SKM-1 treated with dmso at 0.1 percent for 144 hours (cell line): Measurements from ENCODE around the gene AKAIN1.

Experiments
- DNase-seq: peaks from one replicate; lab custom pipeline; 2025; ENCODE audit not compliant: unreplicated experiment; lab: John Stamatoyannopoulos, UW

AKAIN1 gene

GRCh38 chr18:5162111-5162510, 34.9 kb downstream of the AKAIN1 start:
- DNase-seq, result no peak

GRCh38 chr18:5159080-5159479, 38.0 kb downstream of the AKAIN1 start:
- no peak for DNase-seq

GRCh38 chr18:5158587-5158986, 38.5 kb downstream of the AKAIN1 start:
- no peak for DNase-seq

GRCh38 chr18:5158172-5158571, 38.9 kb downstream of the AKAIN1 start:
- DNase-seq, result no peak

- no peak for DNase-seq
These were observed 41.2 kb downstream of the AKAIN1 start for GRCh38 chr18:5155907-5156287.

GRCh38 chr18:5155218-5155906, 41.7 kb downstream of the AKAIN1 start:
- no peak for DNase-seq

- DNase-seq, result no peak
These were observed 44.6 kb downstream of the AKAIN1 start for GRCh38 chr18:5152343-5153020.

- DNase-seq, result no peak
These were observed 46.2 kb downstream of the AKAIN1 start for GRCh38 chr18:5150894-5151293.

GRCh38 chr18:5146093-5146492, 51.0 kb downstream of the AKAIN1 start:
- no peak for DNase-seq

GRCh38 chr18:5145168-5145825, 51.8 kb downstream of the AKAIN1 start:
- no peak for DNase-seq

GRCh38 chr18:5144629-5145028, 52.4 kb downstream of the AKAIN1 start:
- DNase-seq, result no peak

GRCh38 chr18:5142859-5143258, 54.2 kb downstream of the AKAIN1 start:
- DNase-seq, result no peak

- no peak for DNase-seq
These were observed 54.9 kb downstream of the AKAIN1 start for GRCh38 chr18:5142131-5142530.

GRCh38 chr18:5137261-5137660, 59.8 kb downstream of the AKAIN1 start:
- no peak for DNase-seq

GRCh38 chr18:5132987-5133386, 64.1 kb downstream of the AKAIN1 start:
- no peak for DNase-seq

GRCh38 chr18:5122272-5122671, 74.8 kb downstream of the AKAIN1 start:
- no peak for DNase-seq

- no peak for DNase-seq
These were observed 86.8 kb downstream of the AKAIN1 start for GRCh38 chr18:5110266-5110665.

- no peak for DNase-seq
These were observed 89.1 kb downstream of the AKAIN1 start for GRCh38 chr18:5107988-5108387.

GRCh38 chr18:5106730-5107129, 90.3 kb downstream of the AKAIN1 start:
- no peak for DNase-seq

- no peak for DNase-seq
These were observed 92.8 kb downstream of the AKAIN1 start for GRCh38 chr18:5104246-5104645.

- no peak for DNase-seq
These were observed 93.4 kb downstream of the AKAIN1 start for GRCh38 chr18:5103693-5104092.

- no peak for DNase-seq
These were observed 93.8 kb downstream of the AKAIN1 start for GRCh38 chr18:5103286-5103685.
